ENCODE data around the gene IFITM2. TPM values are rescaled to one million over a fixed set of nuclear protein-coding genes. Genes with fewer than 3 reads are reported as not detected.
A peak's percentile ranks its signal among the peaks of the same experiment; 100 is the strongest.

IFITM2 gene
- total RNA-seq, 1 experiment from 2014 or later, result 89.8 TPM

DNA sequence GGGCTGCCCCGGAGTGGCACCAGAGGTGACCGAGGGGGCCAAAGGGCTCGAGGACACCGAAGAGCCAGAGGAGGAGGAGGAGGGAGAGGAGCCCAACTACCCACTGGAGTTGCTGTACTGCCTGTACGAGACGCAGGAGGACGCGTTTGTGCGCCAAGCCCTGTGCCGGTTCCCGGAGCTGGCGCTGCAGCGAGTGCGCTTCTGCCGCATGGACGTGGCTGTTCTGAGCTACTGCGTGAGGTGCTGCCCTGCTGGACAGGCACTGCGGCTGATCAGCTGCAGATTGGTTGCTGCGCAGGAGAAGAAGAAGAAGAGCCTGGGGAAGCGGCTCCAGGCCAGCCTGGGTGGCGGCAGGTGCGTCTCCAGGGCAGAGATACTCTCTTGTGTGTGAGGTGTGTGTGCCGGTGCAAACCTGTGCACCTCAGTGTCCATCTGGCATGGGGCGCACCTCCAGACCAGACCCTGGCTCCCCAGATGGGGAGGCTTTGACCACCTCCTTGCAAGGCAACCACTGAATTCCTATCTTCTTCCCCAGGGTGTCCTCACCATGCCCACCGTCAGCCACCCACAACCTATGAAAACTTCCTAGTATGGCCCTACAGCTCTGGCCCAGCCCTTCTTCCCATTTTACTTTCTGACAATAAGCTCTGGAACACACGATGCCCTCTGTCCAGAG, 26.0 kb upstream of the IFITM2 start:
- DNase-seq (ENCODE audit: low read depth), result no peak

DNA sequence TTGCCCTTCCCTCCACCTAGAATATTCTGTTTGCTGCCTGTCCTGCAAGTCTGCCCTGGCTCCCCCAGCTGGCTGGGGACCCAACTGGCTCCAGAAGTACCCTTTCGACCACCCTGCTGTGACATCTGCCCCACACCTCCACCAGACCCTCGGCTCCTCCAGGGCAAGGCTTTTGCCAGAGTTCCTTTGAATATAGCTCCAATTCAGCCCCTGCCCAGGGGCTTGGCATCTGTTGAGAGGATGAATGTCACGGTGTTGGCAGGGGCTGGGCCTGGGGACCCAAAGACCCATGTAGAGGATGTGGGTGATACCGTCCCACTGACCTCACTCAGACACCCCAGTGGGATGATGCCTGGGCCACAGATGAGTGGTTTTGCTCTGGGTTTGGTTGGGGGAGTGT, 25.4 kb upstream of the IFITM2 start:
- no peak for DNase-seq (ENCODE audit: low read depth)

DNA sequence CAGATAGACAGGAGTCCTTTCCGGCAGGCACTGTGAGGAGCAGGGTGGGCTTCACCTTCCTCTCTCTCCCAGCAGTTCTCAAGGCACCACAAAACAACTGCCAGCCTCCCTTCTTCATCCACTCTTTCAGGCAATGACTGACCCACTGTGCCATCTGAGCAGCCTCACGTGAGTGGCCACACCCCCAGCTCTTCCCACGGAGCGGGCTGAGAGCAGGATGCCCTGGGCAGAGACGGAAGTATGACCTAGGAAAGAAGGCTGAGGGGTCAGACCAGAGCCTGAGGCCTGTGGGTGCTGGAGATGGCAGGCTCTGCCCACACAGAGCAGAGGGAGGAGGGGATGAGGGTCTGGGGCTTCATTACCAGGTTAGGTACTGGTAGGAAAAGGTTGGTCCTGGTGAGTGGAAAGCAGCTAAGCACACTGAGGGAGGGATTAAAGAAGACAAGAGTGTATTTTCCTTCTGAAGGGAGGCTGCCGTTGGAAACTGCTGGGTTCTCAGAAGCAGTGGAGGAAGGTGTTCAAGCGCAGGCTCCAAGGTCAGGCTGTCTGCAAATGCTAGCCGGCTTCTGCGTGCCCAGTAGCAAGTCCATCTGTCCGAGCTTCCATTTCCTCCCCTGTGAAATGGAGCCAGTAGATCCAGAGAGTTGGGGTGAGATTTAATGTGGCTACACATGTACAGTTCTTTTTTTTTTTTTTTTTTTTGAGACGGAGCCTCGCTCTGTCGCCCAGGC, 24.8 kb upstream of the IFITM2 start:
- DNase-seq (ENCODE audit: low read depth), result no peak

DNA sequence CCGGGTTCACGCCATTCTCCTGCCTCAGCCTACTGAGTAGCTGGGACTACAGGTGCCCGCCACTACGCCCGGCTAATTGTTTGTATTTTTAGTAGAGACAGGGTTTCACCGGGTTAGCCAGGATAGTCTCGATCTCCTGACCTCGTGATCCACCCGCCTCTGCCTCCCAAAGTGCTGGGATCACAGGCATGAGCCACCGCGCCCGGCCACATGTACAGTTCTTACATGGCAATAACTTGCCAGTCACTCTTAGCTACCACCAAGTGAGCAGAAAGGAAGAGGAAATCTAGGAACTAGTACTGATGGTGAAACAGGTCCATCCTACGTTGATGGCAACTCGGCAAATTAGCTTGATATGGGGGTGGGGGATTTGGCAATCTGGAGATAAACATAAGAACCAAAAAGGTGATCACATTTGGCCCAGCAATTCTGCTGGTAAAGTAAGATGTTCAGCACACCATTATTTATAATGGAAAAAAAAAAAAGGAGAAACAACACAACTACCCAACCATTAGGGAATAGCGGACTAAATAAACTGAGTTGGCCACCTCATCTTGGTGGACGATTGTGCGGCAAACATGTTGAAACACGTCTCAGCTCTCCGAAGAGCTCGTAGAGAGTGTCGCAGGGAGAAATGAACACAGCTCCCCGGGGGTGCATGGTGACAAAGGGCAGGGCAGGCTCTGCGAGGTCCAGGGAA, 24.1 kb upstream of the IFITM2 start:
- no peak for DNase-seq (ENCODE audit: low read depth)

GRCh38 chr11:284105-285020, 23.3 kb upstream of the IFITM2 start:
- no peak for DNase-seq (ENCODE audit: low read depth)

GRCh38 chr11:285021-285893, 22.4 kb upstream of the IFITM2 start:
- no peak for DNase-seq (ENCODE audit: low read depth)

GRCh38 chr11:285894-286220, 21.8 kb upstream of the IFITM2 start:
- DNase-seq (ENCODE audit: low read depth), result no peak

DNA sequence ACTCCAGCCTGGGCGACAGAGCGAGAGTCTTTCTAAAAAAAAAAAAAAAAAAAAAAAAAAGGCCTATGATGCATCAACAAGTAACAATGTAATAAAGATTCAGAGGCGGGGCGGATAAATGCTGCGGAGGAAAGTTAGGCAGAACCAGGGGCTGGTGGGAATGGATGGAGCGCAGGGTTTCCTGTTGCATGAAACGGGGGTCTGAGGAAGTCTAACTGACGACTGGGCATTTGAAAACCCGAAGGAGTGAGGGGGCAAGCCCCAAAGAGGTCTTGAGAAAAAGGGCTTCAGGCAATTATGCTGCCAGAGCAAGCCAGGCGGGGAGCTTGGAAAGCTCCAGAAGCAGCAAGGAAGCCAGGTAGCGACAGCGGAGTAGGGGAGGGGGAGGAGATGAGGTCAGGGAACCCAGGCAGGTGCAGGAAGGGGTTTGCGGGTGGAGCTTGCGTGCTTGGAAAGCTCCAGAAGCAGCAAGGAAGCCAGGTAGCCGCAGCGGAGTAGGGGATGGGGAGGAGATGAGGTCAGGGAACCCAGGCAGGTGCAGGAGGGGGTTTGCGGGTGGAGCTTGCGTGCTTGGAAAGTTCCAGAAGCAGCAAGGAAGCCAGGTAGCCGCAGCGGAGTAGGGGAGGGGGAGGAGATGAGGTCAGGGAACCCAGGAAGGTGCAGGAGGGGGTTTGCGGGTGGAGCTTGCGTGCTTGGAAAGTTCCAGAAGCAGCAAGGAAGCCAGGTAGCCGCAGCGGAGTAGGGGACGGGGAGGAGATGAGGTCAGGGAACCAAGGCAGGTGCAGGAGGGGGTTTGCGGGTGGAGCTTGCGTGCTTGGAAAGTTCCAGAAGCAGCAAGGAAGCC, 20.4 kb upstream of the IFITM2 start:
- DNase-seq (ENCODE audit: low read depth), result peak; percentile 49

DNA sequence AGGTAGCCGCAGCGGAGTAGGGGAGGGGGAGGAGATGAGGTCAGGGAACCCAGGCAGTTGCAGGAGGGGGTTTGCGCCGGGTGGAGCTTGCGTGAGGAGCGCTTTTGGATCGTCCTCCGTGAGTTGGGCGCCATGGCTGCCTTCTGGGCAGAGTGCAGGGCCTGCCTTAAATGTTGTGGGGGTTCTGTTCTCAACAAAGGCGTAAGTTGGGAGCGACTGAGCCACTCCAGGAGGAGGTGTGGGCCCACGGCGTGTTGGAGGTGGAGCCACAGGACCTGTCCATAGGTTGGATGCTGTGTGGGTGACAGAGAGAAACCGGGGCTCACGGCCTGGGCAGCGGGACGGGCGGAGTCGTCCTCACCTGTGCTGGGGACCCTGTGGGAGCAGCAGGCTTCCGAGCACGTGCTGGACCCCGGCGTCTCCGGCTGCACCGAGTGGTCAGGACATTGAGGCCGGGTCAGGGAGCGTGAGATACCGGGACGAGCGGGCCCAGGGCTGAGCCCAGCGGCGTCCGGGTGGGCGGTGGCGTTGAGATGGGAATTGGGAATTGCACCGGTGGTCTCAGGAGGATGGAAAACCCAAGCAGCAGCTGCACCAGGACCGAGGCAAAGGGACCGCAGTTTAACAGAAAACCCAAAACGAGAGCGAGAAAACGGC, 19.7 kb upstream of the IFITM2 start:
- DNase-seq (ENCODE audit: low read depth), result no peak

DNA sequence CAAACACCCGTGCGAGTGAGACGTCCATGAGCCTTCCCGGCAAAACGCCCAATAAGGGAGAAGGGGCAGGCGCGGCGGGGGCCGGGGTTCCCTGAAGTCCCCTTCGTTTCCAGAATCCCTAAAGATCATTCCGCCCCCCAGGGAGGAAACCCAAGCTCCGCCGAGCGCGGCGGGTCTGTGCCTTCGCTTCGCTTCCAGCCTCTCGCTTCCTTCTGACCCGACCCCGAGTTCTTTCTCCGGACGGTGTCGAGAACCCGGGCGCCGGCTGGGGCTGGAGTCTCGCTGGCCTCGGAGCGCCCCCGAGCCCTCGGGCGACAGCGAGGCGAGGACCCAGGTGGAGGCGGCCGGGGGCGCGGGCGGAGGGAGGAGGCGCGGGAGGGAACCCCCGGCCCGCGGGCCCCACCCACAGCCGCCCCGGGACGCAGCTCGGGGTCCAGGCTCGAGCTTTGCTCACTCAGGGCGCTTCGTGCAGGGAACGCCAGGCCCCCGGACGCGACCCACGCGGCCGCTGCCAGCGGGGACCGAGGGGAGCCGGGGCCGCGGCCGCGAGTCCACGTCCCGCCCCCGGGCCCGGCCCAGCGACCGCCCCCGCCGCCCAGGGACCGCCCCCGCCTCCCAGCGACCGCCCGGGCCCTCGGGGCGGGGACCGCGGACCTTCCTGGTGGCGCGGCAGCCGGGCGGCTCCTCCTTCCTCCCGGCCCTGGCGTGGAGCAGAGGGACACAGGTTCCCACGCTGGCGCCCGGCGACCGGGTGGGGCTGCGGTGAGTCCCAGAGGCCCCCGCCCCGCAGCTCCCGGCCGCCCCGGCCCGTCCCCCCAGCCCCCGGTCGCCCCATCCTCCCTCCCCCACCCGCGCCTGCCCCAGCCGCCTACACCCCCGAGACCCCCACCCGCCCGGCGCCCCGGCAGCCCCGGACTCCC, 18.9 kb upstream of the IFITM2 start, which contains the start of gene PGGHG:
PGGHG (plus strand) TSS at position 649 of the 920 bp plus-strand sequence. CDS start 691 bp downstream, outside the sequence.
- DNase-seq (ENCODE audit: low read depth), result peak; percentile 56

DNA sequence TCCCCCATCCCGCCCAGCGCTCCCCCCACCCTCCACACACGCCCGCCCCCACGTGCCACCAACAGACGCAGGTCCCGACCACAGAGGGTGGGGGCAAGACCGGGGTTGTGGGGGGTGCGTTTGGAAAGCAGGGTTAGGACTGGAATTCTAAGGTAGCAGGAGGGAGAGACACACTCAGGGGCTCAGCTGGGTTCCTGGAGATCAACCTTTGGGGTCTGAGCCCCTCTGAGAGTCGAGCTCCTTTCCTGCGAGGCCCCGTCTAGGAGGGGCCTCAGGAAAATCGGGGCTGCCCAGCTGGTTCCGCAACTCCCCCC, 18.3 kb upstream of the IFITM2 start:
- no peak for DNase-seq (ENCODE audit: low read depth)

DNA sequence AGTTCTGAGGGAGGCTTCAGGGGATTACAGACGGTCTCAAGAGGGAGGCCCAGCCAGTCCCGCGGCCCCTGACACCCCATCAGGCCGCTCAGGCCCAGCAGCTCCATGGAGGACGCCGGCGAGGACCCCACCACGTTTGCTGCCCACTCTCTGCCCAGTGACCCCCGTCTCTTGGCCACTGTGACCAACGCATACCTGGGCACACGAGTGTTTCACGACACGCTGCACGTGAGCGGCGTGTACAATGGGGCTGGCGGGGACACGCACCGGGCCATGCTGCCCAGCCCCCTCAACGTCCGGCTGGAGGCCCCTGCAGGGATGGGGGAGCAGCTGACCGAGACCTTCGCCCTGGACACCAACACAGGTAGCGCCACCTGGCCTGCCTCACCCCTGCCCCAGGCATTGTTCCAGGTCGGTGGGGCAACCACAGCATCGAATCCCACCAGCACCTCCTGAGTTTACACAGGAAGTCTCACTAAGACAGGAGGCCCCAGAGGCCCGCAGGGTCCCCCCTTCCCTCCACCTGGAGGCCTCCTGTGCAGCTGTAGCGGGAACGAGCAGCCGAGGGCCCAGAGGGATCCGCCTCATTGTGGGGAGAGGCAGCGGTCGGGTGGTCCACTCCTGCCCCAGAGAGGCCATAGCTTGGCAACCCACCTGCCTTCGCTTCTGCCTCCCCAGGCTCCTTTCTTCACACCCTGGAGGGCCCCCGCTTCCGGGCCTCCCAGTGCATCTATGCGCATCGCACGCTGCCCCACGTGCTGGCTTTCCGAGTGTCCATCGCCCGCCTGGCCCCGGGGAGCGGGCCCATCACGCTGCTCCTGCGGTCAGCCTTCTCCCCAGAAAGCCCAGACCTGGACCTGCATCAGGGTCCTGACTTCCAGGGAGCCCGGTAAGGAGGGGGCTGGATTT, 17.6 kb upstream of the IFITM2 start:
- DNase-seq (ENCODE audit: low read depth), result no peak

GRCh38 chr11:290621-291231, 16.9 kb upstream of the IFITM2 start:
- no peak for DNase-seq (ENCODE audit: low read depth)

DNA sequence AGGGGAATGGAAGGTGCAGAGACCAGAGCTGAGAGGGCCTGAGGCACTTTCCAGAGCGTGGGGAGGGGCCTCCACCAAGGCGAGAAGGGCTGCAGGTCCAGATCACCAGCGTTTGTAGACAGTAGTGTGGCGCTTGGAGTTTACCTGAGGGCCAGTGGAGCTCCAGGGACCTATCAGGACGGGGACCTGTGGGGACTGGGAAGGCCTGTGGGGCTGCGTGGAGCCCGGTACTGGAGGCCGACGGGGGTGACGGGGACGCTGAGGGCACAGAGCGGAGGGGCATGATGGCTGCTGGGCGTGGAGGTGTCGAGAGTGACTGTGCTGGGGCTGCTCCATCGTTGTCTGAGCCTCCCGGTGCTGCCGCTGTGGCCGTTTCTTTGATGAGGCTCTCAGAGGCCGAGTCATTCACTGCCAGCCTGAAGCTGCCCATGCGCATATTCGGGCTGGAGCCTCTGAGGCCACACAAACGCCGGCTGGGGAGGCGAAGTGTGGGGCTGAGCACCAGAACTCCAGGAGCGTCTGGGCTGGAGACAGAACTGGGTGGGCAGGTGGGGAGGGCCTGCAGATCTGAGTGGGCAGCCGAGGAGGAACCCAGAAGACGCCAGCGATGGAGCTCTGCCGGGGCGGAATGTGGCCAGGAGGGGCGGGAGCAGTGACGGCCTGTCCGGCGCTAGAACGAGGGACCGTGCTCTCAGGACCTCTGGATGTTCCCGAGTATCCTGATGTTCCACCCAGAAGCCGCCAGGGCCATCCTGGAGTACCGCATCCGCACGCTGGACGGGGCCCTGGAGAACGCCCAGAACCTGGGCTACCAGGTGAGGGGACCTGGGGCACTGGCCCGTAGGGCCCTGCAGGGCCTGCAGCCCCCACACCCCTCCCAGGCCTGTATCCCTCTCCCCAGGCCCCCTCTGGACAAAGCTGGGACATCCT, 16.1 kb upstream of the IFITM2 start:
- no peak for DNase-seq (ENCODE audit: low read depth)

DNA sequence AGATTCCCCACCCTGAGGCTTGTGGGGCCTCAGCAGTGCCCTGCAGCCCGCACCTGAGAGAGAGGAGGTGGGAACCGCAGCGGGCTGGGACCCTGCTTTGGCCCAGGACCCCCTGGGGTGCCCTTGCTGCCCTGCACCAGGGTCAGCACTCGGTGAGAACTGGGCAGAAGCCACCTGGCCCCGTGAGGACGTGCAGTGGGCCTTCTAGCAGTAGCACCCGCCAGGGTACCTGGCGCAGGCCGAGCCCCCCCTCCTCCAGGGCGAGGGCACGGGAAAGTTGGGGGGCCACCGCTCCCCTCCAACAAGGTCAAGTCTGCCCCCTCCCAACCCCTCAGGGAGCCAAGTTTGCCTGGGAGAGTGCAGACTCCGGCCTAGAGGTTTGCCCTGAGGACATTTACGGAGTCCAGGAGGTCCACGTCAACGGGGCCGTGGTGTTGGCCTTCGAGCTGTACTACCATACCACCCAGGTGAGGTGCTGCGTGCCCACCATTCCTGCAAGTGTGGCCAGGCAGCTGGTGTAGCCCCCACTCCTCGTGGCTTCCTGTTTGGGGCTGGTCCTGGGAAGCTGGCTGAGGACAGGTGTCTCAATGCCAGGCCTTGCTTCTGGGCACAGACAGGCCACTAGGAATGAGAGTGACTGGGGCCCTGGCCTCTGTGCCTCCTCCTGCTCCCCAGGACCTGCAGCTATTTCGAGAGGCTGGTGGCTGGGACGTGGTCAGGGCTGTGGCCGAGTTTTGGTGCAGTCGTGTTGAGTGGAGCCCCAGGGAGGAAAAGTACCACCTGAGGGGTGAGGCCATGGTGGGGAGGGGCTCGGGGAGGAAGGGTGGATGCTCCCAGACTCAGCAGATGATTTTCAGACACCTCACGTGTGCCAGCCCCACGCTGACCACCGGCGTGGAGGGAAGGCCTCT, 15.2 kb upstream of the IFITM2 start:
- DNase-seq (ENCODE audit: low read depth), result no peak
